Effector memory CD8-positive, alpha-beta T cell (primary cell): ENCODE results near the gene GREM2.

Source experiments
- ATAC-seq: fragments of 150-1000 bp; cut with Tn5 transposase; replicated peaks from 2 replicates; pipeline ENCODE4 v1.10.0; 2021; ENCODE audit warnings: mild to moderate bottlenecking, moderate library complexity
- DNase-seq, 3 experiments: peaks; one replicate each; pipeline ENCODE4 v3.0.0; 2021
- H3K27ac Mint-ChIP-seq, 2 donors: one replicate each; pipeline ENCODE4 v1.8.0; 2022; ENCODE audit warnings: mild to moderate bottlenecking in 2 of 2, mixed read lengths in 2 of 2, moderate library complexity in 2 of 2
- H3K27me3 Mint-ChIP-seq, 2 donors: one replicate each; pipeline ENCODE4 v1.8.0; 2022; ENCODE audit warnings: mixed read lengths in 2 of 2
- H3K36me3 Mint-ChIP-seq: one replicate; pipeline ENCODE4 v1.8.0; 2022; ENCODE audit warnings: mild to moderate bottlenecking, moderate library complexity, mixed read lengths; ENCODE audit not compliant: insufficient read depth
- H3K4me1 Mint-ChIP-seq, 2 donors: one replicate each; pipeline ENCODE4 v1.8.0; 2022; ENCODE audit warnings: low read depth in 2 of 2, mixed read lengths in 2 of 2
- H3K4me3 Mint-ChIP-seq, 2 donors: one replicate each; pipeline ENCODE4 v1.8.0; 2022; ENCODE audit warnings: mild to moderate bottlenecking in 2 of 2, mixed read lengths in 2 of 2, moderate library complexity in 2 of 2
- H3K9me3 Mint-ChIP-seq, 2 donors: one replicate each; pipeline ENCODE4 v1.8.0; 2022; ENCODE audit warnings: mixed read lengths in 2 of 2

The GREM2 gene

GRCh38 chr1:240524356-240525069 lies 87.4 kb downstream of the GREM2 start:
- no peaks in the 10 kb centered on the region for H3K27me3 Mint-ChIP-seq
- no peaks in the 10 kb centered on the region for H3K4me1 Mint-ChIP-seq
- H3K27ac Mint-ChIP-seq: no peak overlapping the region

GRCh38 chr1:240522122-240522822 lies 89.7 kb downstream of the GREM2 start:
- H3K9me3 Mint-ChIP-seq: peaks cover 0 to under 1% of the 10 kb centered on the region in 2 donors
- H3K4me1 Mint-ChIP-seq: no peaks in the 10 kb centered on the region

More at GRCh38 chr1:240524356-240525069, 87.4 kb downstream of the GREM2 start:
- no peak overlapping the region for H3K4me3 Mint-ChIP-seq
- ATAC-seq (no peak), DNase-seq (no peak)
- H3K36me3 Mint-ChIP-seq: no peaks in the 10 kb centered on the region
- peaks cover 0 to 2% of the 10 kb centered on the region in 2 donors for H3K9me3 Mint-ChIP-seq

GRCh38 chr1:240517891-240518290 lies 94.1 kb downstream of the GREM2 start:
- H3K27me3 Mint-ChIP-seq: no peaks in the 10 kb centered on the region
- H3K4me1 Mint-ChIP-seq: no peaks in the 10 kb centered on the region
- peaks cover 0 to 4% of the 10 kb centered on the region in 2 donors for H3K9me3 Mint-ChIP-seq
- DNase-seq (no peak), ATAC-seq (no peak)
- H3K36me3 Mint-ChIP-seq: no peaks in the 10 kb centered on the region
- H3K4me3 Mint-ChIP-seq: no peak overlapping the region
- H3K27ac Mint-ChIP-seq: no peak overlapping the region

More at GRCh38 chr1:240522122-240522822, 89.7 kb downstream of the GREM2 start:
- Mint-ChIP-seq H3K27me3 (no peaks in the 10 kb centered on the region), H3K36me3 (no peaks in the 10 kb centered on the region), H3K4me3 (no peak overlapping the region), H3K27ac (no peak overlapping the region)
- DNase-seq (no peak), ATAC-seq (no peak)

GRCh38 chr1:240516069-240516468 lies 95.9 kb downstream of the GREM2 start:
- DNase-seq (no peak), ATAC-seq (no peak)
- Mint-ChIP-seq H3K4me1 (no peaks in the 10 kb centered on the region), H3K9me3 (peaks cover 0 to 4% of the 10 kb centered on the region in 2 donors), H3K27ac (no peak overlapping the region), H3K4me3 (no peak overlapping the region), H3K27me3 (no peaks in the 10 kb centered on the region), H3K36me3 (no peaks in the 10 kb centered on the region)

- no peaks in the 10 kb centered on the region for H3K36me3 Mint-ChIP-seq
- DNase-seq (no peak), ATAC-seq (no peak)
- H3K27me3 Mint-ChIP-seq: no peaks in the 10 kb centered on the region
- H3K4me1 Mint-ChIP-seq: no peaks in the 10 kb centered on the region
- H3K4me3 Mint-ChIP-seq: no peak overlapping the region
- H3K9me3 Mint-ChIP-seq: peaks cover 0 to 4% of the 10 kb centered on the region in 2 donors
- no peak overlapping the region for H3K27ac Mint-ChIP-seq
These were observed 96.5 kb downstream of the GREM2 start for GRCh38 chr1:240515505-240515904.

- no peak for ATAC-seq
- H3K27me3 Mint-ChIP-seq: no peaks in the 10 kb centered on the region
- no peaks in the 10 kb centered on the region for H3K4me1 Mint-ChIP-seq
- H3K27ac Mint-ChIP-seq: no peak overlapping the region
- H3K4me3 Mint-ChIP-seq: no peak overlapping the region
- peaks cover 0 to 11% of the 10 kb centered on the region in 2 donors for H3K9me3 Mint-ChIP-seq
- no peaks in the 10 kb centered on the region for H3K36me3 Mint-ChIP-seq
- no peak for DNase-seq
These were observed 100.2 kb downstream of the GREM2 start for GRCh38 chr1:240511789-240512188.

GRCh38 chr1:240508950-240509349 lies 103.0 kb downstream of the GREM2 start:
- no peaks in the 10 kb centered on the region for H3K27me3 Mint-ChIP-seq
- no peak for ATAC-seq
- peaks cover 0 to 13% of the 10 kb centered on the region in 2 donors for H3K9me3 Mint-ChIP-seq
- DNase-seq: no peak
- peaks cover 0 to 5% of the 10 kb centered on the region in 2 donors for H3K4me1 Mint-ChIP-seq
- H3K36me3 Mint-ChIP-seq: no peaks in the 10 kb centered on the region
- H3K27ac Mint-ChIP-seq: no peak overlapping the region
- no peak overlapping the region for H3K4me3 Mint-ChIP-seq

GRCh38 chr1:240508201-240508600 lies 103.8 kb downstream of the GREM2 start:
- Mint-ChIP-seq H3K36me3 (no peaks in the 10 kb centered on the region), H3K4me1 (peaks cover 0 to 5% of the 10 kb centered on the region in 2 donors), H3K27ac (no peak overlapping the region), H3K27me3 (no peaks in the 10 kb centered on the region), H3K4me3 (no peak overlapping the region), H3K9me3 (peaks cover 0 to 10% of the 10 kb centered on the region in 2 donors)
- DNase-seq: no peak
- ATAC-seq: no peak

- DNase-seq: no peak
- H3K36me3 Mint-ChIP-seq: no peaks in the 10 kb centered on the region
- H3K27ac Mint-ChIP-seq: no peak overlapping the region
- peaks cover 0 to 10% of the 10 kb centered on the region in 2 donors for H3K9me3 Mint-ChIP-seq
- no peaks in the 10 kb centered on the region for H3K27me3 Mint-ChIP-seq
- peaks cover 0 to 5% of the 10 kb centered on the region in 2 donors for H3K4me1 Mint-ChIP-seq
- ATAC-seq: no peak
- H3K4me3 Mint-ChIP-seq: no peak overlapping the region
These were observed 105.8 kb downstream of the GREM2 start for GRCh38 chr1:240506176-240506575.

- no peaks in the 10 kb centered on the region for H3K36me3 Mint-ChIP-seq
These were observed 108.4 kb downstream of the GREM2 start for GRCh38 chr1:240503558-240503957.

GRCh38 chr1:240503036-240503435 lies 108.9 kb downstream of the GREM2 start:
- Mint-ChIP-seq H3K4me1 (peaks cover 0 to 5% of the 10 kb centered on the region in 2 donors), H3K27ac (no peak overlapping the region), H3K36me3 (no peaks in the 10 kb centered on the region), H3K9me3 (peaks cover 0 to 7% of the 10 kb centered on the region in 2 donors), H3K4me3 (no peak overlapping the region), H3K27me3 (no peaks in the 10 kb centered on the region)
- no peak for DNase-seq
- no peak for ATAC-seq

More at GRCh38 chr1:240503558-240503957, 108.4 kb downstream of the GREM2 start:
- H3K4me3 Mint-ChIP-seq: no peak overlapping the region
- H3K27ac Mint-ChIP-seq: no peak overlapping the region
- ATAC-seq (peak; percentile 39), DNase-seq (no peak)
- H3K27me3 Mint-ChIP-seq: no peaks in the 10 kb centered on the region
- peaks cover 0 to 7% of the 10 kb centered on the region in 2 donors for H3K9me3 Mint-ChIP-seq
- peaks cover 0 to 5% of the 10 kb centered on the region in 2 donors for H3K4me1 Mint-ChIP-seq

- Mint-ChIP-seq H3K9me3 (peaks cover 0 to 3% of the 10 kb centered on the region in 2 donors), H3K4me1 (peaks cover 0 to 5% of the 10 kb centered on the region in 2 donors), H3K4me3 (no peak overlapping the region), H3K27me3 (no peaks in the 10 kb centered on the region), H3K36me3 (no peaks in the 10 kb centered on the region), H3K27ac (no peak overlapping the region)
- ATAC-seq (no peak), DNase-seq (no peak)
These were observed 110.8 kb downstream of the GREM2 start for GRCh38 chr1:240501115-240501514.

- Mint-ChIP-seq H3K4me3 (no peak overlapping the region), H3K27me3 (no peaks in the 10 kb centered on the region), H3K36me3 (no peaks in the 10 kb centered on the region), H3K9me3 (peaks cover 0 to 3% of the 10 kb centered on the region in 2 donors), H3K4me1 (peaks cover 0 to 5% of the 10 kb centered on the region in 2 donors), H3K27ac (no peak overlapping the region)
- ATAC-seq (no peak), DNase-seq (no peak)
These were observed 111.3 kb downstream of the GREM2 start for GRCh38 chr1:240500647-240501046.

- Mint-ChIP-seq H3K27ac (no peak overlapping the region), H3K4me1 (no peaks in the 10 kb centered on the region), H3K36me3 (no peaks in the 10 kb centered on the region), H3K9me3 (peaks cover 0 to 3% of the 10 kb centered on the region in 2 donors), H3K27me3 (no peaks in the 10 kb centered on the region), H3K4me3 (no peak overlapping the region)
- no peak for ATAC-seq
- no peak for DNase-seq
These were observed 112.9 kb downstream of the GREM2 start for GRCh38 chr1:240499012-240499411.
